K562 (cell line): ENCODE measurements around the gene PODN. TPM values are rescaled to one million over a fixed set of nuclear protein-coding genes. Genes with fewer than 3 reads are reported as not detected.
A peak's percentile ranks its signal among the peaks of the same experiment; 100 is the strongest.

Experiments
- ATAC-seq: fragments of 200-7000 bp; cut with Tn5 transposase; 3 replicates; pipeline ENCODE4 v1.9.1; 2020; ENCODE audit warnings: moderate library complexity
- BruUV-seq: library from RNA; stranded (reverse); fragments of 400-500 nt; replicated peaks from 2 replicates; lab custom pipeline; 2021; lab: Mats Ljungman, UMichigan
- CTCF ChIA-PET: fragments of 300-600 bp; formaldehyde crosslinking; extraction: SDS; loops from one replicate; lab custom pipeline; 2021; ENCODE audit warnings: low intra/inter-chr PET ratio; lab: Yijun Ruan, JAX
- POLR2A ChIA-PET: fragments of 300-600, 350-650 bp; sonication (Branson Sonifier 250); formaldehyde crosslinking; extraction: SDS; loops from one replicate; lab custom pipeline; 2021; ENCODE audit warnings: antibody characterized with exemption, inconsistent platforms; lab: Yijun Ruan, JAX
- DNase-seq, 4 experiments: peaks; one replicate each; pipeline versions ENCODE4 v3.0.0 to v3.0.0-alpha.2; 2011 to 2018; ENCODE audit warnings: low spot score in 3 of 4, mixed read lengths in 3 of 4; ENCODE audit errors: extremely low read depth in 1 of 4
- FAIRE-seq: peaks from 2 replicates; lab custom pipeline; 2011; peaks lifted over from hg19 to GRCh38; lab: Jason Lieb, UNC
- H2AFZ ChIP-seq: 2 replicates; pipeline ENCODE4 v1.6.0; 2011; ENCODE audit warnings: low read depth, low read length, control low read depth, inconsistent platforms
- H3K27ac ChIP-seq: fragments of 200-600 bp; 3 replicates; pipeline ENCODE4 v1.8.0; 2011; ENCODE audit warnings: low read depth, mild to moderate bottlenecking, control low read depth, inconsistent platforms, low read length, moderate library complexity, mixed read lengths; ENCODE audit errors: extremely low read depth
- H3K27me3 ChIP-seq, 2 experiments: fragments of 300-600 bp in 1 of 2; 2 replicates in 1 of 2; 3 replicates in 1 of 2; pipeline versions ENCODE4 v1.6.0 to v1.8.0; 2011; ENCODE audit warnings: inconsistent platforms in 2 of 2, low read length in 2 of 2, mild to moderate bottlenecking in 1 of 2, mixed read lengths in 1 of 2, moderate library complexity in 1 of 2; ENCODE audit not compliant: control insufficient read depth in 2 of 2, insufficient read depth in 2 of 2
- H3K36me3 ChIP-seq: fragments of 300-600 bp; 3 replicates; pipeline ENCODE4 v1.8.0; 2011; ENCODE audit warnings: mild to moderate bottlenecking, low read length, inconsistent platforms; ENCODE audit not compliant: control insufficient read depth, insufficient read depth
- H3K4me1 ChIP-seq, 2 experiments: fragments of 200-600 bp in 1 of 2; replicated peaks in 1 of 2; 2 replicates in 1 of 2; 3 replicates in 1 of 2; pipeline versions ENCODE4 v1.5.1 to v1.8.0; 2011; ENCODE audit warnings: inconsistent platforms in 2 of 2, low read length in 2 of 2, mild to moderate bottlenecking in 1 of 2, mixed read lengths in 1 of 2, moderate library complexity in 1 of 2; ENCODE audit not compliant: control insufficient read depth in 2 of 2, insufficient read depth in 2 of 2
- H3K4me2 ChIP-seq: 2 replicates; pipeline ENCODE4 v1.6.1; 2011; ENCODE audit warnings: low read length, control low read depth, inconsistent platforms, mixed read lengths; ENCODE audit not compliant: insufficient read depth
- H3K4me3 ChIP-seq: fragments of 200-600 bp; sonication (generic), shearing (Covaris generic); 2 replicates; pipeline ENCODE4 v1.5.1; 2016; ENCODE audit warnings: control low read depth, inconsistent platforms
- H3K79me2 ChIP-seq: fragments of 200-600 bp; 3 replicates; pipeline ENCODE4 v1.8.0; 2011; ENCODE audit warnings: low read length, inconsistent platforms; ENCODE audit not compliant: control insufficient read depth, insufficient read depth
- H3K9ac ChIP-seq, 2 experiments: 2 replicates each; pipeline versions ENCODE4 v1.6.0 to v1.6.1; 2011; ENCODE audit warnings: low read depth in 2 of 2, low read length in 2 of 2, control low read depth in 1 of 2, inconsistent platforms in 1 of 2, mild to moderate bottlenecking in 1 of 2, mixed read lengths in 1 of 2; ENCODE audit not compliant: insufficient read depth in 1 of 2
- H3K9me1 ChIP-seq: one replicate; pipeline ENCODE4 v1.6.0; 2011; ENCODE audit warnings: inconsistent platforms, mild to moderate bottlenecking, low read length, moderate library complexity; ENCODE audit not compliant: control insufficient read depth, insufficient read depth
- H3K9me3 ChIP-seq: replicated peaks from 2 replicates; pipeline ENCODE4 v1.5.1; 2011; ENCODE audit warnings: low read depth, low read length, inconsistent platforms; ENCODE audit not compliant: control insufficient read depth, insufficient read depth
- H4K20me1 ChIP-seq: replicated peaks from 2 replicates; pipeline ENCODE4 v1.6.1; 2011; ENCODE audit warnings: low read length, inconsistent platforms, mixed read lengths; ENCODE audit not compliant: control insufficient read depth, insufficient read depth
- BCL6 ChIP-seq: fragments of 250-450 bp; sonication (Bioruptor Pico); IDR thresholded peaks from 2 replicates; pipeline ENCODE4 v1.4.0; 2020
- CBFA2T3 ChIP-seq: fragments of 450-650 bp; IDR thresholded peaks from 2 replicates; pipeline ENCODE4 v1.6.1; 2017
- MTA2 ChIP-seq: fragments of 450-650 bp; IDR thresholded peaks from 2 replicates; pipeline ENCODE4 v1.6.1; 2016; ENCODE audit warnings: low read depth
- NRF1 ChIP-seq, 2 experiments: fragments of 450-650 bp; IDR thresholded peaks in 1 of 2; conservative IDR thresholded peaks in 1 of 2; 2 replicates each; pipeline ENCODE4 v1.6.1; 2014; ENCODE audit warnings: mild to moderate bottlenecking in 2 of 2
- PATZ1 ChIP-seq: fragments of 250-450 bp; sonication (Bioruptor Pico); IDR thresholded peaks from 2 replicates; pipeline ENCODE4 v1.5.0; 2020; ENCODE audit warnings: mild to moderate bottlenecking, borderline replicate concordance
- RFX7 ChIP-seq: fragments of 250-450 bp; sonication (Bioruptor Pico); IDR thresholded peaks from 2 replicates; pipeline ENCODE4 v1.5.1; 2021; ENCODE audit warnings: mild to moderate bottlenecking
- SMARCA5 ChIP-seq: fragments of 450-650 bp; IDR thresholded peaks from 2 replicates; pipeline ENCODE4 v1.6.1; 2016
- SMC3 ChIP-seq: conservative IDR thresholded peaks from 2 replicates; pipeline ENCODE4 v1.6.1; 2011; ENCODE audit warnings: low read depth, low read length, improper control_type of control experiment; ENCODE audit not compliant: insufficient read depth
- TAF9B ChIP-seq: fragments of 450-650 bp; IDR thresholded peaks from 2 replicates; pipeline ENCODE4 v1.6.1; 2018; ENCODE audit warnings: mild to moderate bottlenecking; ENCODE audit not compliant: partially characterized antibody
- UBTF ChIP-seq, 2 experiments: IDR thresholded peaks; 2 replicates each; pipeline ENCODE4 v1.6.1; 2012; ENCODE audit warnings: improper control_type of control experiment in 2 of 2, low read depth in 2 of 2, low read length in 2 of 2, borderline replicate concordance in 1 of 2
- ZC3H8 ChIP-seq: fragments of 450-650 bp; IDR thresholded peaks from 2 replicates; pipeline ENCODE4 v1.6.1; 2017
- ZNF134 ChIP-seq: fragments of 250-450 bp; sonication (Bioruptor Pico); conservative IDR thresholded peaks from 2 replicates; pipeline ENCODE4 v1.4.0; 2020
- ZNF197 ChIP-seq: fragments of 200-800 bp; sonication (Bioruptor generic); IDR thresholded peaks from 2 replicates; pipeline ENCODE4 v1.6.1; 2016; ENCODE audit warnings: low read depth, missing genetic modification characterization, missing compliant biosample characterization
- ZNF3 ChIP-seq: fragments of 250-450 bp; sonication (Bioruptor Pico); IDR thresholded peaks from 2 replicates; pipeline ENCODE4 v1.5.0; 2021; ENCODE audit warnings: mild to moderate bottlenecking, moderate library complexity
- WGBS: fragments of 100-300 bp; shearing (Covaris generic); methylation state at CpG from one replicate; pipeline ENCODE4 v1.1.6; 2016; ENCODE audit warnings: low coverage, mixed read lengths; ENCODE audit not compliant: insufficient coverage; ENCODE audit errors: missing lambda C conversion rate; 5-methylcytosine and 5-hydroxymethylcytosine counted together
- in situ Hi-C: fragments of 300-500 bp; cut with MboI; formaldehyde crosslinking; loops from 4 replicates; pipeline ENCODE4 v1.15.0; 2018; ENCODE audit warnings: inconsistent platforms, mixed read lengths
- intact Hi-C: fragments of 100-400 bp; cut with micrococcal nuclease; formaldehyde crosslinking; loops from 2 replicates; pipeline ENCODE4 v1.14.2; 2022
- polyA plus RNA-seq, 8 experiments: library from polyadenylated mRNA; depleted of rRNA in 4 of 8; stranded (reverse) in 5 of 8; unstranded in 3 of 8; fragments of >200 nt; fragmentation: Nextera tagmentation in 2 of 8; fragmentation: Illumina TruSeq in 1 of 8; extraction: Ambion mirVana in 2 of 8; extraction: Trizol in 1 of 8; gene quantifications; 2 replicates each; pipeline versions ENCODE4 v1.2.1 to v1.2.3, GENCODE V29; 2011 to 2014; ENCODE audit warnings: inconsistent platforms in 1 of 8, missing spikeins in 1 of 8
- total RNA-seq, 7 experiments: library from RNA; depleted of rRNA in 6 of 7; stranded (reverse); fragments of >200 nt in 6 of 7; fragmentation: Illumina TruSeq in 2 of 7; extraction: Trizol in 2 of 7; gene quantifications; 2 replicates each; pipeline versions ENCODE4 v1.2.1 to v1.2.3, GENCODE V29; 2011 to 2021; ENCODE audit warnings: low replicate concordance in 1 of 7
- TF ChIP-seq, protein P1 (sequence below): fragments of 250-450 bp; sonication (Bioruptor Pico); IDR thresholded peaks from 2 replicates; pipeline ENCODE4 v1.4.0; 2020; ENCODE audit warnings: borderline replicate concordance

The PODN gene
- total and polyA plus RNA-seq, 9 of the 15 experiments (the other 6 are each of a cell fraction or from before 2014, with no cell fraction given) = not detected

GRCh38 chr1:53115403-53116306 is 53.6 kb downstream of the PODN start:
- ATAC-seq = peak; percentile 71
- peaks cover 19 to 76% of the 10 kb centered on the region in 2 experiments; a peak in 4 of 5 replicates for H3K27me3 ChIP-seq
- no peak overlapping the region for H3K27ac ChIP-seq
- intact Hi-C loops = no loop called here
- H3K79me2 ChIP-seq = no peaks in the 10 kb centered on the region
- no peak overlapping the region for H2AFZ ChIP-seq
- H3K4me3 ChIP-seq = no peak overlapping the region
- peaks cover 10% of the 10 kb centered on the region for H4K20me1 ChIP-seq
- DNase-seq = peak; percentile 45 to 76 (median 60)
- peaks cover 0 to 31% of the 10 kb centered on the region in 2 experiments; a peak in 2 of 5 replicates for H3K4me1 ChIP-seq
- H3K4me2 ChIP-seq = no peak overlapping the region
- peak overlapping the region in 1 of 2 experiments; percentile 36; a peak in 2 of 4 replicates for H3K9ac ChIP-seq
- H3K9me1 ChIP-seq = no peaks in the 10 kb centered on the region
- no TSS peak for BruUV-seq
- POLR2A ChIA-PET = no interaction called here
- WGBS = 4% methylated on average over 20 of the region's 20 CpGs
- no peaks in the 10 kb centered on the region for H3K36me3 ChIP-seq
- in situ Hi-C loops = no loop called here
- 0 out of 2 replicates have a peak, but pooled peaks cover 4% of the 10 kb centered on the region for H3K9me3 ChIP-seq
- FAIRE-seq = no peak
- CTCF ChIA-PET = no interaction called here
- TF ChIP-seq ZNF197 = no peak
- TF ChIP-seq CBFA2T3 = peak; percentile 61
- no peak for TF ChIP-seq RFX7 (CRISPR knock-in tag)
- no peak for TF ChIP-seq ZNF134 (CRISPR knock-in tag)
- TF ChIP-seq BCL6 (CRISPR knock-in tag) = no peak
- TF ChIP-seq ZC3H8 = no peak
- 0 out of 2 replicates have a peak, but pooled peaks have one; percentile 21 for TF ChIP-seq MTA2
- TF ChIP-seq SMC3 = no peak
- no peak for TF ChIP-seq ZNF3
- TF ChIP-seq PATZ1 = no peak
- no peak for TF ChIP-seq TAF9B
- TF ChIP-seq, protein P1, sequence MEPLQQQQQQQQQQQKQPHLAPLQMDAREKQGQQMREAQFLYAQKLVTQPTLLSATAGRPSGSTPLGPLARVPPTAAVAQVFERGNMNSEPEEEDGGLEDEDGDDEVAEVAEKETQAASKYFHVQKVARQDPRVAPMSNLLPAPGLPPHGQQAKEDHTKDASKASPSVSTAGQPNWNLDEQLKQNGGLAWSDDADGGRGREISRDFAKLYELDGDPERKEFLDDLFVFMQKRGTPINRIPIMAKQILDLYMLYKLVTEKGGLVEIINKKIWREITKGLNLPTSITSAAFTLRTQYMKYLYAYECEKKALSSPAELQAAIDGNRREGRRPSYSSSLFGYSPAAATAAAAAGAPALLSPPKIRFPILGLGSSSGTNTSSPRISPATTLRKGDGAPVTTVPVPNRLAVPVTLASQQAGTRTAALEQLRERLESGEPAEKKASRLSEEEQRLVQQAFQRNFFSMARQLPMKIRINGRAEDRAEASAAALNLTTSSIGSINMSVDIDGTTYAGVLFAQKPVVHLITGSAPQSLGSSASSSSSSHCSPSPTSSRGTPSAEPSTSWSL (CRISPR knock-in tag) = no peak
- TF ChIP-seq SMARCA5 = no peak
- no peak for TF ChIP-seq UBTF (IDR thresholded peaks at IDR 0.05; ENCODE audit: borderline replicate concordance in 1 of 2, low read depth in 2 of 2, low read length in 2 of 2)
- 0 out of 4 replicates have a peak, but pooled peaks of 1 of the 2 experiments have one; percentile 13 for TF ChIP-seq NRF1 (conservative IDR thresholded peaks at IDR 0.05 in 1 of 2, IDR thresholded peaks at IDR 0.05 in 1 of 2)
